GM21367 (cell line): Measurements from ENCODE around the gene SLN.

Source experiments
- ATAC-seq: cut with Tn5 transposase; IDR thresholded peaks from one replicate; pipeline ENCODE4 v1.9.1; 2021; ENCODE audit not compliant: unreplicated experiment

The SLN gene

DNA sequence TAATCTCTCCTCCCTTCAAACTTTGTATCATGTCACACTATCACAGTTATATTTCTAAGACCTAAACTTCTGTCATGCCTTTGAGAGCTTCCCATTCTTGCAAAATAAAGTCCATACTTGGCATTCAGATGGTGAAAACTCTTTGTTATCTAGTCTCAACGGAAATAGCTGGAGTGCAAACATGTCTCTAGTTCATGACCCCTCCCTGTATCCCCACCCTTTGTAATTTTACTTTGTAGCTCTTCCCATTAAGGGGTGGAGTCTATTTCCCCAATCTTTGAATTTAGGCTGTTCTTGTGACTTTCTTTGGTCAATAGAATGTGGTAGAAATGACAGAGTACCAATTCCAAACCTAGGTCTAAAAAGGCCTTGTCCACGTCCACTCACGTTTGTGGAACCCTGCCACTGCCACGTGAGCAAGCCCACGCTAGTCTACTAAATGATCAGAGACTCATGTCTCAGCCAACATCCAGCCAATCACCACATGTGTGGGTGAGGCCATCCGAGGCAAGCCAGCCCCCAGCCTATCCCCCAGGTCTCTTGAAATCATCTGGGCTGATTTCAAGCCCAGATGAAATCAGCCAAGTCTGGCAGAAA lies 23.4 kb downstream of the SLN start:
- no peak for ATAC-seq

- no peak for ATAC-seq
Measured at GRCh38 chr11:107683807-107684206, 28.0 kb downstream of the SLN start.

DNA sequence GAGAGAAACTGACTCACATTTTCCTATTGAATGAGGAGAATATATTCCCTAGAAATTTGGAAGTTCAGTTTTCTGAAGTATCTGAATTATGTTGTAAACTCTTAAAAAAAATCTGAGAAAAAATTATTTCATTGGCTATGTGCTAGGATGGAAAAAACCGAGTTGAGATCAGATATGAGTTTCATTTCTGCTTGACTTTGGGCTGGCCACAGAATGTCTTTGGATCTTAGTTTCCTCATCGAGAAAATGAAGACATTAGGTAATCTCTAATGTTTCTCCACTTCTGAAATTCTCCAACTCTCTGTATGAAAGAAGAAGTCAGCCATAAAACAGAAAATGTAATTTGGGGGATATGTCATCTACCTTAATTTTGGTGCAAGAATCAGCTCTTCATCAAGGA lies 28.8 kb downstream of the SLN start:
- ATAC-seq, result no peak

DNA sequence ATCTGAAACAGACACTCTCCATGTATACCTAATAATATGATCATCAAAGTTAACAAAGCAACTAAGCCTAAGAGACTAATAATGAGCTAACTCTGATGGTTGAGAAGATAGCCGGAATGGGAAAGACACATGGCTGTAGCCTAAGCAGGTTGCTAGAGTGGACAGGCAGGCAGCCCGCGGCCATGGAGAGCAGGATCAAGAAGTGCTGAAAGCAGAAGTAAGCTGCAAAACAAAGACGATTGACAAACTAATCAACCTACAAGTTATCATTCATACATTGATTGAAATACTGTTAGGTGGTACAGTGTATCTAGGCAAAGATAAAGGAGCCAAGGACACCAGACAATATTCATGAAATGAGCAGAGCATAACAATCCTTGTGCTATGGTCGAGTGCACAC lies 29.3 kb downstream of the SLN start:
- ATAC-seq, result no peak

GRCh38 chr11:107682171-107682570 lies 29.7 kb downstream of the SLN start:
- no peak for ATAC-seq

GRCh38 chr11:107679255-107680024 lies 32.4 kb downstream of the SLN start:
- ATAC-seq, result no peak

GRCh38 chr11:107678632-107678971 lies 33.3 kb downstream of the SLN start:
- ATAC-seq, result no peak

DNA sequence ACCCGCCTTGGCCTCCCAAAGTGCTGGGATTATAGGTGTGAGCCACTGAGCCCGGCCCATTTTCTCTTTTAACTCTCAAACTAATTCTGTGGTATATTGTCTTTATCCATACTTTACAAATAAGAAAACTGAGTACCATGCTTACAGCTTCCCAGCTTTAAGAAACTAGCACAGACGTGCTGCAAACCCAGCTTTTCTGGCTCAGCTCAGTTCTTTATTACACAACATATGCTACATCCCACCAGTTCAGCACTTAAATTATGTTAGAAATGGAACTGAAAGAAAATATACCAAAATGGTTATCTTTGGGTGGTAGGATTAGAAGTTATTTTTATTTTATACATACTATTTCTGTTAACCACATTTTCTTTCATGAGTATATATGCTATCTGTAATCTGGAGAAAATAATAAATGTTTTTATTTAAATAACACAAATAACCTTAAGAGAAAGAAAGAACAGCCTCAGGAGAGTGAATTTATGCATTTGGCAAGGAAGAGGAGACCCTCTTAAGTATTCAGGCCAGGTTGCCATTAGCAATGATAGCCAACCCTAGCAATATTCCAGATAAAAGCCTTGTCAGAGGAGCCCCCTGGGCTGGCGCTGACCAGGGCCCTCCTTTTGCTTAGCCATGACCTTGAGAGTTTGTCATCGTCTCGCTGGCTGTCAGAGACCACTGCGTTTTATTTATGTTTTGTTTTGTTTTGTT lies 33.8 kb downstream of the SLN start:
- no peak for ATAC-seq

- ATAC-seq, result no peak
Measured at GRCh38 chr11:107676336-107677057, 35.4 kb downstream of the SLN start.

DNA sequence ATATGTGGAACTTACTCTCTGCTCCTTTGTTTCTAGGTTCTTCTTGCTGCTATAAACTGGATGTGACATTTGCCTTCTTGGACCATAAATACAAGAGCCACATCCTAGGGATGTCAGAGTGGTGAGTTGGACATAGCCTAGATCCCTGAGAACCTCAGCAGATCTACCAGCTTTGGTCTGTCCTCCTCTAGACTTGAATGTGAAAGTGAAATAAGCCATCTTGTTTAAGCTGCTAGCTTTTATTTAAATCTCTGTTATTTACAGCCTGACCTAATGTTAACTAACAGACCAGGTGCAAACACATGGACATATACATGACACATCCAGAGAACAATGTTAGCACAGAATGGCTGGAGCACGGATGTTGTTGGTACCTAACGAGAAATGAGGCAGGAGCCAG lies 36.0 kb downstream of the SLN start:
- no peak for ATAC-seq

DNA sequence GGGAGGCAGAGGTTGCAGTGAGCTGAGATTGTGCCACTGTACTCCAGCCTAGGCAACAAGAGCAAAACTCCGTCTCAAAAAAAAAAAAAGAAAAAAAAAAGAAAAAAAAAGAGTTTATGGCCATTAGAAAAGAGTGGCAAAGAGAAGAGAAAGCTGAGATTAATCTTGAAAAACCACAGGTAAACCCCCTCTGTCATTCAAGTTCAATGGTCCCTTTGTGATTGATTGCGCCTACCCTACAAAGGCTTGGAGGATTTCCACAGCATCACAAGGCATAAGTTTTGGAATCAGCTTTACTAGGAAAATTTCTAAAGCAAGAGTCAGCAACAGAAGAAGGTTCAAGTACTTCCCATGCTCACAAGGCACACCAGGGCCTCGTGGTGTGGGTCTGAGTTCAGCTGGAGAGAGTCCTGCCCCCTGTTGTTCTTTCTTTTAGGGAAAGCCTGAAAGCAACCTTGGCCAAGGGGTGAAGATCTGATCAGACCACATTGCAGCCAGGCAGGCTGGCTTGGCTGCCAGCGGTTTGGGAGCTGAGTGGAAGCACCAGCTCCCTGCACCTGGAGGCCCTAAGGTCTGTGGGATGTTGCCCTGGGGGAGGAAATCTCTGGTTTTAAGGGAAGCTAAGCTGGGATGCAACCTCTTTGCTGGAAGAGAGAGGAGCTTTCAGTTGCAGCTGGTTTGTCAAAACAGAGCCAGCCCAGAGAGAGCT lies 41.8 kb downstream of the SLN start:
- ATAC-seq, result no peak

GRCh38 chr11:107669191-107669740 lies 42.6 kb downstream of the SLN start:
- no peak for ATAC-seq

DNA sequence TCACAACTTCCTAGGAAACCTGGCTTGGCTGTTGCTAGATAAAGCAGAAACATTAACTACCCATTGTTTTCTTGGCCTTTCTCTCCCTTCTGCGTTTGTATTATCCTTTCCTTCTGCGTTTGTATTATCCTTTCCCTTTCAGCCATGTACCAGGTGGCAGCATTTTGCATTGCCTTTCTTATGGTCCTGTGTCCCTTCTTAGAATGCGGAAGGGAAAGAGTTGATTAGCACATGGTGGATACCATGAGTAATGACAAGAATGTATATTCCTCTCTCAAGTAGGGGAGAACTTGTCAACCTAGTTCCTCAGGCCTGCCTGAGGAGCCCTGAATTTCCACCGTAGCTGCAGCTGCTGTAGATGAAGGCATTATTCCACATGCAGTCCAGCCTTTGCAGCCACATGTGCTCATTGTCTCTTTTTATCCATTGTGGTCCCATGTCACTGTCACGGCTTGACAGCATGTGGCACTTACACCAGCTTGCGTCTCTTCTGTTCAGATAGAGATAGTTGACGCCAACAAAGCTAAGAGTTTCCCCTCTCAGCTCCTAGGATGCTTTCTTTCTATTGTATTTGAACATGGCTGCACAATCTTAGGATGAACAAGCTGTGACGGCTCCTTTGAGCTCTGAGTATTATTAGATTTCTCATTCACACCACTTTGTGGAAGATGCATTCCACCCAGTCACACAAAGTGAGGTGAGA lies 44.8 kb downstream of the SLN start:
- no peak for ATAC-seq

DNA sequence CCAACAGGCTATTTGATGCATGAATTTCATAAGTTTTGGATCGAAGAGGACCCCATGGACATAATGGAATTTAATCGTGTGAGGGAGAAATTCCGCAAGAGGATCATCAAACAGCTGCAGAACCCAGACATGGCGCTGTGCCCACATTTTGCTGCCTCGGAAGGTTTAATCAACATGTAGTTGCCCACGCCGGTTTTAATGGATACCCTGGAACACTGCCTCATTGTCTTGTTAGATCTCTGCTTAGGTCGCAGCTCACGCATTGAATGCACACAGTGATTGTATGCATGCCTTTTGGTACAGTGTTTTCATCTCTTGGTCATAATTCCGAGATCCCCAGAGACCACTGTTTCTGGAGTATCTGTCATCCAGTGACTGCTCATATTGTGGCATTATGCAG lies 46.8 kb downstream of the SLN start:
- no peak for ATAC-seq

DNA sequence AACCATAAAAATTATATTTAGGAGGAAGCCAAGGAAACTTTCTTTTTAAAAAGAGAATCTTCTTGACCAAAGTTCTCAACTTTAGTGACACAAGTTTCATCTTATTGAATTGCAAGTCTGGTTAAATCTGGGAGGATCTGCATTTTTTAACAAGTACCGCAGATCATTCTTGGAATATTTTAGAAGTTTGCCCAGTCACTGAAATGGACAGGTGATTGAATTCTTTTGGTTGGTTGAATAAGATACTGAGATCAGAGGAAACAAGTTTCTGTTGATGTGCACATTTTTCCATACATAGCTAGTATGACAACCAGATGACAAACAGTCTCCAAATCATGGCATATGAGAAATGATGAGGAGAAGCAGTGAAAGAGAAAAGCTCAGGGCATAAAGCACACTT lies 50.2 kb downstream of the SLN start:
- ATAC-seq, result no peak

- ATAC-seq, result no peak
Measured at GRCh38 chr11:107660066-107660465, 51.8 kb downstream of the SLN start.

- no peak for ATAC-seq
Measured at GRCh38 chr11:107659310-107659709, 52.5 kb downstream of the SLN start.
